BLaER1 treated with 17β-estradiol and CSF1 and Interleukin-3, amounts not matched to agents 10 nM and 100 nM (cell line): Measurements from ENCODE around the gene CATSPER2.
"Not testable (repeated sequence)": the region's sequence is repeated elsewhere in the genome, so short reads cannot be mapped to it uniquely, and the experiment has no call there.

Source experiments
- H3K27ac ChIP-seq, 11 experiments: shearing (Covaris generic); formaldehyde crosslinking; 2 replicates each; pipeline ENCODE4 v1.8.1; 2022
- H3K27me3 ChIP-seq, 11 experiments: shearing (Covaris generic); formaldehyde crosslinking; 2 replicates each; pipeline ENCODE4 v1.8.1; 2022
- H3K36me3 ChIP-seq, 11 experiments: shearing (Covaris generic); formaldehyde crosslinking; 2 replicates each; pipeline ENCODE4 v1.8.1; 2022
- H3K4me1 ChIP-seq, 10 experiments: shearing (Covaris generic); formaldehyde crosslinking; 2 replicates each; pipeline ENCODE4 v1.8.1; 2022
- H3K4me2 ChIP-seq, 11 experiments: shearing (Covaris generic); formaldehyde crosslinking; 2 replicates each; pipeline ENCODE4 v1.8.1; 2022
- H3K4me3 ChIP-seq, 10 experiments: shearing (Covaris generic); formaldehyde crosslinking; 2 replicates each; pipeline ENCODE4 v1.8.1; 2022
- H3K9ac ChIP-seq, 11 experiments: shearing (Covaris generic); formaldehyde crosslinking; 2 replicates each; pipeline ENCODE4 v1.8.1; 2022
- H3K9me3 ChIP-seq, 11 experiments: shearing (Covaris generic); formaldehyde crosslinking; replicated peaks in 1 of 11; 2 replicates each; pipeline ENCODE4 v1.8.1; 2022
- H4K20me1 ChIP-seq, 11 experiments: shearing (Covaris generic); formaldehyde crosslinking; 2 replicates each; pipeline ENCODE4 v1.8.1; 2022
- Cebpa-rat ChIP-seq, 11 experiments: shearing (Covaris generic); IDR thresholded peaks; 2 replicates each; pipeline ENCODE4 v1.8.1; 2022

The CATSPER2 gene

GRCh38 chr15:43648649-43649429 is at the start of gene CATSPER2:
CATSPER2 (minus strand) TSS chr15:43648844; CDS start chr15:43648061, 783 bp downstream.
- Histone ChIP-seq H3K4me3 (no peak within 1 kb of the TSS), H3K9ac (no peak within 1 kb of the TSS), H3K27ac (no peak within 1 kb of the TSS), H3K9me3 (no peaks in the 10 kb centered on the region; a peak in 1 of 22 replicates), H3K4me1 (peaks cover 0 to 6% (median 0%) of the 10 kb centered on the region in 10 experiments; a peak in 3 of 20 replicates), H3K36me3 (peaks cover 10 to 44% (median 26%) of the 10 kb centered on the region in 11 experiments; a peak in 19 of 22 replicates), H3K4me2 (no peak within 1 kb of the TSS), H4K20me1 (no peaks in the 10 kb centered on the region), H3K27me3 (no peaks in the 10 kb centered on the region)
- no peak for TF ChIP-seq Cebpa-rat (IDR thresholded peaks at IDR 0.05)

GRCh38 chr15:43693148-43694022 is 44.7 kb upstream of the CATSPER2 start, which contains the start of gene CKMT1A:
CKMT1A (plus strand) TSS chr15:43693859; CDS start chr15:43694051, 192 bp downstream.
- not testable (repeated sequence) for H3K36me3 ChIP-seq, H3K27ac ChIP-seq, H3K9ac ChIP-seq, H3K4me2 ChIP-seq, H3K4me3 ChIP-seq, H3K27me3 ChIP-seq, H4K20me1 ChIP-seq, H3K4me1 ChIP-seq, H3K9me3 ChIP-seq

GRCh38 chr15:43692679-43693078 is 44.0 kb upstream of the CATSPER2 start:
- H3K27me3 ChIP-seq, H3K36me3 ChIP-seq, H3K9ac ChIP-seq, H3K9me3 ChIP-seq, H4K20me1 ChIP-seq, H3K4me3 ChIP-seq, H3K4me2 ChIP-seq, H3K27ac ChIP-seq, H3K4me1 ChIP-seq: not testable (repeated sequence)

- not testable (repeated sequence) for H3K9ac ChIP-seq, H3K27me3 ChIP-seq, H3K9me3 ChIP-seq, H3K36me3 ChIP-seq, H3K4me1 ChIP-seq, H3K4me3 ChIP-seq, H4K20me1 ChIP-seq, H3K27ac ChIP-seq, H3K4me2 ChIP-seq
Observed at GRCh38 chr15:43689604-43690301, 41.1 kb upstream of the CATSPER2 start.

- not testable (repeated sequence) for H3K4me1 ChIP-seq, H3K9me3 ChIP-seq, H3K27me3 ChIP-seq, H3K4me3 ChIP-seq, H3K27ac ChIP-seq, H3K9ac ChIP-seq, H3K4me2 ChIP-seq, H4K20me1 ChIP-seq, H3K36me3 ChIP-seq
Observed at GRCh38 chr15:43674175-43674574, 25.5 kb upstream of the CATSPER2 start.

GRCh38 chr15:43666177-43666576 is 17.5 kb upstream of the CATSPER2 start:
- H3K27ac ChIP-seq, H4K20me1 ChIP-seq, H3K4me2 ChIP-seq, H3K27me3 ChIP-seq, H3K9ac ChIP-seq, H3K4me3 ChIP-seq, H3K9me3 ChIP-seq, H3K4me1 ChIP-seq, H3K36me3 ChIP-seq: not testable (repeated sequence)

- H3K4me3 ChIP-seq, H3K9me3 ChIP-seq, H3K4me2 ChIP-seq: not testable (repeated sequence)
Observed at GRCh38 chr15:43663333-43663732, 14.7 kb upstream of the CATSPER2 start.

GRCh38 chr15:43662293-43662692 is 13.6 kb upstream of the CATSPER2 start:
- H3K9me3 ChIP-seq, H3K9ac ChIP-seq, H3K4me1 ChIP-seq, H3K4me2 ChIP-seq, H3K4me3 ChIP-seq, H3K27me3 ChIP-seq, H4K20me1 ChIP-seq, H3K27ac ChIP-seq: not testable (repeated sequence)
- H3K36me3 ChIP-seq = peaks cover 0 to 15% (median 0%) of the 10 kb centered on the region in 11 experiments; a peak in 6 of 22 replicates

More at GRCh38 chr15:43663333-43663732, 14.7 kb upstream of the CATSPER2 start:
- not testable (repeated sequence) for H3K27me3 ChIP-seq, H3K27ac ChIP-seq, H3K36me3 ChIP-seq, H4K20me1 ChIP-seq, H3K4me1 ChIP-seq, H3K9ac ChIP-seq

- H3K4me1 ChIP-seq, H3K27ac ChIP-seq, H3K4me2 ChIP-seq, H3K27me3 ChIP-seq, H4K20me1 ChIP-seq, H3K9me3 ChIP-seq, H3K9ac ChIP-seq, H3K4me3 ChIP-seq: not testable (repeated sequence)
- peaks cover 0 to 24% (median 0%) of the 10 kb centered on the region in 11 experiments; a peak in 6 of 22 replicates for H3K36me3 ChIP-seq
Observed at GRCh38 chr15:43659727-43660126, 11.1 kb upstream of the CATSPER2 start.

- not testable (repeated sequence) for H3K4me2 ChIP-seq, H3K9ac ChIP-seq, H3K4me3 ChIP-seq, H3K27ac ChIP-seq, H3K4me1 ChIP-seq, H3K27me3 ChIP-seq, H3K9me3 ChIP-seq, H4K20me1 ChIP-seq
- H3K36me3 ChIP-seq = peaks cover 10 to 44% (median 26%) of the 10 kb centered on the region in 11 experiments; a peak in 19 of 22 replicates
Observed at GRCh38 chr15:43649430-43649926, 834 bp upstream of the CATSPER2 start.

- not testable (repeated sequence) for H4K20me1 ChIP-seq, H3K9ac ChIP-seq, H3K4me1 ChIP-seq, H3K27me3 ChIP-seq, H3K36me3 ChIP-seq, H3K4me3 ChIP-seq, H3K27ac ChIP-seq, H3K9me3 ChIP-seq
- 0 out of 22 replicates have a peak overlapping the region, but pooled peaks of 1 of the 11 experiments have one; percentile 3 for H3K4me2 ChIP-seq
Observed at GRCh38 chr15:43638464-43639204, 10.0 kb downstream of the CATSPER2 start.

GRCh38 chr15:43626937-43627336 is 21.7 kb downstream of the CATSPER2 start:
- H3K9me3 ChIP-seq, H3K4me2 ChIP-seq, H3K36me3 ChIP-seq, H4K20me1 ChIP-seq, H3K4me3 ChIP-seq, H3K4me1 ChIP-seq, H3K27ac ChIP-seq, H3K9ac ChIP-seq, H3K27me3 ChIP-seq: not testable (repeated sequence)
